Astrocyte of the cerebellum (primary cell): ENCODE data around the gene LTBP3.
A peak's percentile ranks its signal among the peaks of the same experiment; 100 is the strongest.

Source experiments
- DNase-seq: peaks from one replicate; pipeline ENCODE4 v3.0.0-alpha.2; 2011; ENCODE audit warnings: low read depth
- H3K4me3 ChIP-seq: 2 replicates; pipeline ENCODE4 v1.5.1; 2011; ENCODE audit warnings: mild to moderate bottlenecking, low read depth, low read length, moderate library complexity
- CTCF ChIP-seq: IDR thresholded peaks from 2 replicates; pipeline ENCODE4 v1.5.1; 2012; ENCODE audit warnings: low read length, low read depth, moderate library complexity, mild to moderate bottlenecking; ENCODE audit errors: missing control alignments
- in situ Hi-C: cut with HindIII; loops from 2 replicates; pipeline ENCODE4 v1.10.0; 2017; ENCODE audit warnings: low sequenced_read_pairs

The LTBP3 gene

GRCh38 chr11:65559951-65560537 lies 1.9 kb upstream of the LTBP3 start:
- H3K4me3 ChIP-seq = no peak overlapping the region
- TF ChIP-seq CTCF = no peak
- DNase-seq = no peak
- in situ Hi-C loops = no loop called here

GRCh38 chr11:65559535-65559934 lies 1.4 kb upstream of the LTBP3 start:
- TF ChIP-seq CTCF = no peak
- DNase-seq = no peak
- H3K4me3 ChIP-seq = no peak overlapping the region
- in situ Hi-C loops = no loop called here

- H3K4me3 ChIP-seq = peak overlapping the region; percentile 70
- in situ Hi-C loops = no loop called here
- no peak for DNase-seq
- TF ChIP-seq CTCF = peak; percentile 18
These were observed 861 bp upstream of the LTBP3 start for GRCh38 chr11:65558930-65559509.

GRCh38 chr11:65557280-65558001 lies 718 bp downstream of the LTBP3 start:
- DNase-seq = no peak
- TF ChIP-seq CTCF = no peak
- in situ Hi-C loops = no loop called here

GRCh38 chr11:65556470-65557279 lies 1.5 kb downstream of the LTBP3 start:
- in situ Hi-C loops = no loop called here
- no peak for TF ChIP-seq CTCF
- H3K4me3 ChIP-seq = peak overlapping the region; percentile 70
- DNase-seq = no peak

More at GRCh38 chr11:65557280-65558001, 718 bp downstream of the LTBP3 start:
- peak overlapping the region; percentile 70 for H3K4me3 ChIP-seq

- no peak for DNase-seq
- in situ Hi-C loops = no loop called here
- H3K4me3 ChIP-seq = peak overlapping the region; percentile 70
- no peak for TF ChIP-seq CTCF
These were observed 2.4 kb downstream of the LTBP3 start for GRCh38 chr11:65555693-65556231.
